G401.6 (cell line): ENCODE results near the gene PIP4K2C.

Experiments used
- FAIRE-seq: peaks from 2 replicates; lab custom pipeline; 2012; peaks lifted over from hg19 to GRCh38; lab: Jason Lieb, UNC

Gene PIP4K2C

DNA sequence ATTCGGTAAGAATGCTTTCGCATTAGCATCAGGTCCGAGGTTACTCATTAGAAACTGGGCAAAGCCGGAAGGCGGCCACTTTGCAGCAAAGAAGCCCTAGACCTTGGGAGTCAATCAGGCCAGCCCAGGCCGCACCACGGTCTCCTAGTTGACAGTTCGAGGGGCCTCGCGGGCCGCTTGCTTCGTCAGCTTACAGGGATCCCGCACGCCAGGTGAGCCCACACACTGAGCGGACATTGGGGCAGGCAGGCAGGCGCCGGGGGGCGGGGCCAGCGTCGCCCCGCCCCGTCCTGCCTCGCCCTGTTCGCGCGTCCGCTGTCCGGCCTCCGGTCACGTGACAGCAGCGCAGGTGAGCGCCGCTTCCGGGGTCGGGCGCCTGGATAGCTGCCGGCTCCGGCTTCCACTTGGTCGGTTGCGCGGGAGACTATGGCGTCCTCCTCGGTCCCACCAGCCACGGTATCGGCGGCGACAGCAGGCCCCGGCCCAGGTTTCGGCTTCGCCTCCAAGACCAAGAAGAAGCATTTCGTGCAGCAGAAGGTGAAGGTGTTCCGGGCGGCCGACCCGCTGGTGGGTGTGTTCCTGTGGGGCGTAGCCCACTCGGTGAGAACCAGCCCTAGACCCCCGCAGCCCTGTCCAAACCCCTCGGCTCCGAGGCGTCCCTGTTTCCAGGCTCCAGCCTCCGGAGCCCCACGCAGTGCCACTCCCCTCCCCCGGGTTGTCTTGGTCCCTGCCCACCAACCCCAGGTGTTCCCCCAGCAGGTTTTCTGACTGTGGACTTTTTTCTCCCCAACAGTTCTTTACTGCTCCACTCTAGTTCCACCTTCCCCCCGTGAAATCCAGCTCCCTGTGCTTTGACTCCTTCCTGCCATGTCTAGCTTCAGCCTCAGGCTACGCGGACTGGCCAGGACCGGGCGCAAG lies at the start of gene PIP4K2C:
Gene PIP4K2C, plus strand, starts transcription at position 329 of the 918 bp plus-strand sequence. Its CDS starts 98 bp downstream, at position 427.
- FAIRE-seq: no peak

DNA sequence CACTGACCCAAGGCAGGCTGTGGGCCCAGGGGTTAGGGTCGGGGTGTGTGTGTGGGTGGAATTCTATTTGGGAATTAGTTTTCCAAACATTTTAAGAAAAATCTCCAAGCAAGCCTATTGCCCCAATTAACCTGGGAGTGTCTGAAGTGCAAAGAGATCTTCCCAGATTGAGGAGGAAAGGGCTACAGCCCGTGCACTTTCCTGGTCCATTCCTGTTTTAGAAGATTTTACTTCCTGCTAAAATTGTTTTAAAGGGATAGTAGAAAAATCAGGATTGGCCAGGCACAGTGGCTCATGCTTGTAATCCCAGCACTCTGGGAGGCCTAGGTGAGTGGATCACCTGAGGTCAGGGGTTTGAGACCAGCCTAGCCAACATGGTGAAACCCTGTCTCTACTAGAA lies 49.3 kb upstream of the PIP4K2C start:
- no peak for FAIRE-seq

DNA sequence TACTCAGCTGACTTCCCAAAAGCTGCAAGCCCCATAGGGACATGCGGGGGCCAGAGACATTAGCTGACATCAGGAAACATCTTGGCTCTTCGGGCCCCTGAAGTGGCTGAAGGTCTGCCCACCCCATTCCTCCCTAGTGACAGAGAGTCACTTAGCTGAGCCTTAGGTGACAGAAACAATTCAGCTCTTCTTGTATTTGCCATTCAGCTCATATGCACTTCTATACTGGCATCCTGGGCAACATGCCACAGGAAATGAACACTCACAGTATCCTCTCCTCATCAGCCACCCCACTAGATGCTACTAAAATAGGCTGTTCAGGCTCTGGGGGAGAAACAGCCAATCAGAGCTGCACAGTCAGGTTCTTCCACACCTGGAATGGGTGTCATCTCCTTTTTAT lies 47.4 kb upstream of the PIP4K2C start:
- no peak for FAIRE-seq

DNA sequence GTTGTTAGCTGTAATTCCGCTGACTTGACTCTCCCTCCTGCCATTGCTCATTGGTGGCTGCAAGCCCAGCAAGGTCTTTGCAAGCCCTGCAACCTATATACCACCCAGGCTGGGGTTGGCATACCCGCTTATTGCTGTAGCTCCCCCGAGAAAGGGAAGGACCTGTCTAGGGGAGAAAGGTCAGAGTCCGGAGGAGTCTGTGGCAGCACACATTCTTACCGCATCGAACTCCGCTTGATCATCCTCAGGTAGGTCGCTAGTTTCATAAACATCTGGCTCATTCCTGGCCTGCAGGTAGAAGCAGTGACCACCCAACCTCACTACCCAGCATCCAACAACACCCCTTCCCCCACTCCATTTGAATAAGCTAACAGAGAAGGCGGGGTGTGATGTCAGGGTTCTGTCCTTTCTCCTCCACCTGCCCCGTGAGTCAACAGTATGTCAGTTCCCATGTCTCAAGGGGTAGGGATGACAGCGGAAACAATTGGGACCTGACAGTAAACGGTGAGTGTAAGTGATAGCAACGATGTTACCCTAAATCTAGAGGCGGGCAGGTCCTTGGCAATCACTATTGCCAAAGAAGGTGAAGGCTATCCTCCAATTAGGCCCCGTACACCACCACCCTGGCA lies 45.1 kb upstream of the PIP4K2C start:
- FAIRE-seq: no peak

DNA sequence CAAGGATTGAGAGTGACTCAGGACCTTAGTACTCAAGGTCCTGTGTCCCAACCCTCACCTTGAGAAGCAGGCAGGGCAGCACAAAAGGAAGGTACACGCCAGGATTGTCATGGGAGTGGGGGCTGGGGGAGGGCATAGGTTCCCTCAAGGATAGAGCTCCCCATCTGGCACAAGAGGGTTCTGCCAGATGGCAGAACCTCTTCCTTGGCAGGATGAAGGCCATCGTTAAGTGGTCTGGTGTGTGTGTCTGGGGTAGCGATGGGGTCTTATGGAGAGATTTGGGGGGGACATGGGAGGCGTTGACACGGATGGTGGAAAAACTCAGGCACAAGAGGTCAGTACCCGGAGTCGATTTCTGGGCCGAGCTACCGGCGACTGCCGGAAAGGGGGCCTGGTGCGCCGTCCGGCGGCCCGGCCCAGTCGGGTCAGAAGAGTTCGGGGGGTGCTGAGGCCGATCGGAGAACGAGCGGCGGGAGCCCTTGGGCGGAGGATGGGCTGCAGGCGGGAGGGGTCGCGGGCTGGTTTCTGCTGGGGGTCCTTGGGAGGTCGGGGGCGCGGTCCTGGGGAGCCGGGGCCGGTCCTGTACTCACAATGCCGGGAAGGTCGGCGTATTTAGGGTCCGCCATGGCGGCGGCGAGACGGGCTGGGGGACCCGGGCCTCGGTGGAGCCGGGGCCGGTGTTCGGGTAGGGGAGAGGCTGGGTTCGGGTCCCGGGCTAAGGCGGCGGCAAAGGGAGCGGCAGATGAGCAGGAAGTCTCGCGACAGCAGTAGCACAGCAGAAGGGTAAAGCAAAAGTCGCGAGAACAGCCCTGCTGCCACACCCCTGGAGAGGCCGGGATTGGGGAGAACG lies 44.3 kb upstream of the PIP4K2C start, which contains the start of gene DCTN2:
Gene DCTN2, minus strand, starts transcription at position 755 of the 850 bp plus-strand sequence. Its CDS starts 129 bp downstream, at position 626.
- FAIRE-seq: no peak

DNA sequence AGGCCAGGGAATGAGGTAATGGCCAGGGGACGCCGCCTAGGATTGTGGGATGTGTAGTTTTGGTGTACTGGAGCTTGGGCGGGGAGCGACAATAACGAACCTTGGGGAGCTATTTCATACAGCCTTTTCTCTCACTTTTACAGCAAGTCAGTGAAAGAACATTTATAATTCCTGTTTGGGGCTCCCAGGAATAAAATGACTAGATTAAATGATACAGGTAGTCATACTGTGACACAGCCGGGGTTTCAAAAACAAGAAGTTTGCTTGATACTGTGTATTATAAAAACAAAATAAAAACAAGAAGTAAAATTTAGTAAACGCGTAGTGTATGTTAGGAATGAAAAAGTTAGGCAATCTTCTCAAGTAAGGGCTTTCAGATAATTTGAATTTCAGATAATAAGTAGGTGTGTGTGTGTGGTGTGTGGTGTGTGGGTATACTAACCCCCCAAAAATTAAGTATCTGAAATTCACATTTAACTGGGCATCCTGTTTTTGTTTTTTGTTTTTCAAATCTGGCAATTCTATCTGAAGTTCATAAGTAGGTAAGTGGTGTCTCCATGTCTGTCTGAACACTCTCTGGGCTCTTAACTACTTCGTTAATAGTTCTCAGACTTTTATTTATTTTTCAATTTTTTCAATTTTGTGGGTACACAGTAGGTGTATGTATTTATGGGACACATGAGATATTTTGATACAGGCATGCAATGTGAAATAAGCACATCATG lies 43.5 kb upstream of the PIP4K2C start:
- peak; percentile 96 for FAIRE-seq

DNA sequence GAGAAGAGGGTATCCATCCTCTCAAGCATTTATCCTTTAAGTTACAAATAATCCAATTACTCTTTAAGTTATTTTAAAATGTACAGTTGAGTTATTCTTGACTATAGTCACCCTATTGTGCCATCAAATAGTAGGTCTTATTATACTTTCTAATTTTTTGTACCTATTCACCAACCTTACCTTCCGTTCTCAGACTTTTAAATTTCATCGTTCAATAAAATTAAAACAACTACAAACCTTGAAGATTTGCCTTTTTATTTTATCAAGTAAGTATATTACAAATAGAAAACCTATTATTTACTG lies 43.0 kb upstream of the PIP4K2C start:
- no peak for FAIRE-seq

DNA sequence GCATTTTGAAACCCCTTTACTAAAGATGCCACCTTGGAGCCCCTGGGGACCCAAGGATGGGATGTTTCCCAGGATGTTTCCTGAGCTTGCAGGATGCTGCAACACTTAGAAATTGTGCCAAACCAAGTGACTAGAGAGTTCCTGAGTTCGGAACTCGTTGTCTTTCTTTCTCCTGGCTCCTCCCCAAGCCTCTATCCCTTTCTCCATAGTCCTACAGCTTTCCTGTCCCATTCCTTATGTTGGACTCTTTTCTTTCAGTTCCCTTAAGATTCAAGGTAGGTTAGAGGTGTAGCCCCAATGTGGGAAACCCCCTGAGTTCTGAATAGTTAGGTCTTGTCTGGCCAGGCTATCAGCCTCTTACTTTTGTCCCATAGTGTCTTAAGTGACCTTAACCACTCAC lies 42.5 kb upstream of the PIP4K2C start:
- no peak for FAIRE-seq

DNA sequence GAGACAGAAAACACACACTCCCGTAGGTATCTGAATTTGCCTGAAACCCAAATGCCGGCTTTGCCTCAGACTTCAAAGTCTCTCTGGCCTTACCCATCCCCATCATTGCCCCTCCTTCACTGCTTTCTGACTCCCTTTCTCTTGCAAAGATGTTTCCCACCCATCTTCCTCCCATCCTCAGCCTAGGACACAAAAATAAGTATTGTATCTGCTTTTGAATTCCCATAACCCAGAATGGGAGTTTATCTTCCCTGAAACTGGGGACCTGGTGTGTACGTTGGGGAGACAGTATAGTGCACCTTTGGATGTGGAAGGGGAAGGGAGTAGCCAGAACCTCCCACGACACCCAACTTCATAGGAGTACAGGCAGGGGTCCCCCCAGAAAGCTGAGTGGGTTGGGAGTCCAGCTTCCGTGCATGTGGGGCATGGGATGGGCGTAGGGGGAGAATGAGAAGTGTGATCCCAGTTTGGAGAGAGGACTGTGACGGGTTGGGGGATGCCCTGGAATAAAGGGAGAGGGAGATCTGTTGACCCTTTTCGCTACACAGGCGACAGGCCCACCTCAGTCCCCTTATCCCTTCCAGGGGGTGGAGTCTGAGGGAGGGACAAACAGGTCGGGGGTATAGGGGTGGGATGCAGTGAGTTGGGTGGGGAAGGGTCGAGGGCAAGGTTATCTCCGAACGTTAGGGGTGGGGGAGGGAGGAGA lies 41.6 kb upstream of the PIP4K2C start:
- FAIRE-seq: no peak

DNA sequence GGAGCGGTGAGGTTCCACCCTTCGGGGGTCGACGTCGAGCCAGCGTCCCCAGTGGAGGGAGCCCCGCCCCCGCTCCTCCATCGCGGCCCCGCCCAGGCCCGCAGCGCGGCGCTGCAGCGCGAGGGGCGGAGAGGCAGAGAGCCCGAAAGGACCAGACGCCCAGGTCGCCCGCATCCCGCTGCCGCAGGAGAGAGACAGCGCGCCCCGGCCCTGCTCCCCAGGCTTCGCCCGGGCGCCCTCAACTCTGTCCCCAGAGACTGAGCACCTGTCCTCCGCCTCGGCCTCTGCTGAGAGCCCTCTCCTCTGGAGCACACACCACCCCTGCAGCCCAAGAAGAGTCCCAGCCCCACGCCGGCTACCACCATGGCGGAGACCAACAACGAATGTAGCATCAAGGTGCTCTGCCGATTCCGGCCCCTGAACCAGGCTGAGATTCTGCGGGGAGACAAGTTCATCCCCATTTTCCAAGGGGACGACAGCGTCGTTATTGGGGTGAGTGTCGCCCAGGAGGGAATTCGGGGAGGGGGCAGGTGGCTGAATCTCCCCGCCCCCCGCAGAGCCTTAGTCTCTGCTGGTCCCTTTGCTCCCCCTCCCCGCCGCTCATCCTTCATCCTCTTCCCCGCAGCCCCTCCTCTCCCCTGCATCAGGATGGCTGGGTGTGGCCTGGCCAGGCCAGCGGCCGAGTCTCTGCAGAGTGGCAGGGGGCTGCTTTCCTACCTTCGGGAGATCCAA lies 40.9 kb upstream of the PIP4K2C start, which contains the start of gene KIF5A:
Gene KIF5A, plus strand, starts transcription at position 136 of the 732 bp plus-strand sequence. Its CDS starts 228 bp downstream, at position 364.
- FAIRE-seq: no peak

DNA sequence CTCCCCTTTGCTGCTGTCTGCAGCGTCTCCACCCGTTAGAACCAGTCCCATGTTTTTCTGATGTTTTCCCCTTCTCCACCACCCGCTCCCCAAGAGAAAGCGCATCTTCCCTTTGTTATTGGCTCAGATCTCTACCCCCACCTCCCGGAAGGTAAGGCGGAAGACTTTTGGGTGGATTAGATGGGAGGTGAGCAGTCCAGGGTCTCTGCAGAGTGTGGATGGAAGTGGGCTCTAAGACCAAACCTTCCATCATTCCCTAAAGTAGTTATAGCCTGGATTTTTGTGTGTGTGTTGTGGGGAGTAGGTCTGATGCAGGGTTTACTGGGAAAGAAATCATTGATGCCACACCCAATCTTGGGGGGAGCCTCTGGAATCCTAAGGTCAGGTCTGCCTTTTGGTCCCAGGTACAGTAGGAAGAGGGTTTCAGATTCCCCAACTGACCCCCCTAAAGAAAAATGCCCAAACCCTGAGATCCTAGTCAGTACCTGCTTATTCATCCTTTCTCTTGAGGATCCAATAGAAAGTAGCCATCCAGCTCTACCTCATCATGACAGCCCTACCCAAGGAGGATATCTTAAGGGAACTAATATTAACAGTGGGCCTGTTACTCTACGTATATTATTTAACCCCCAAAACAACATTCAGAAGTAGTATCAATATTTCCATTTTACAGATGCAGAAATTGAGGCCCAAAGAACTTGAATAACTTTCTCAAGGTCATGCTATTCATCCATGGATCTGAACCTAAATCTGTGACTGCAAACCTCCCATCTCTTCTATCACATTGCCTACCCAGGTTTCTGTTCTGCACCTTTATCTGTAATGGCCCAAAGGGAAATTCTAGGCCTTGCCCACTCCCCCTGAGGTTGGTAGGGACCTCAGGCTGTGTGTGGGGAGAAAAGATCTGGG lies 40.1 kb upstream of the PIP4K2C start:
- no peak for FAIRE-seq

DNA sequence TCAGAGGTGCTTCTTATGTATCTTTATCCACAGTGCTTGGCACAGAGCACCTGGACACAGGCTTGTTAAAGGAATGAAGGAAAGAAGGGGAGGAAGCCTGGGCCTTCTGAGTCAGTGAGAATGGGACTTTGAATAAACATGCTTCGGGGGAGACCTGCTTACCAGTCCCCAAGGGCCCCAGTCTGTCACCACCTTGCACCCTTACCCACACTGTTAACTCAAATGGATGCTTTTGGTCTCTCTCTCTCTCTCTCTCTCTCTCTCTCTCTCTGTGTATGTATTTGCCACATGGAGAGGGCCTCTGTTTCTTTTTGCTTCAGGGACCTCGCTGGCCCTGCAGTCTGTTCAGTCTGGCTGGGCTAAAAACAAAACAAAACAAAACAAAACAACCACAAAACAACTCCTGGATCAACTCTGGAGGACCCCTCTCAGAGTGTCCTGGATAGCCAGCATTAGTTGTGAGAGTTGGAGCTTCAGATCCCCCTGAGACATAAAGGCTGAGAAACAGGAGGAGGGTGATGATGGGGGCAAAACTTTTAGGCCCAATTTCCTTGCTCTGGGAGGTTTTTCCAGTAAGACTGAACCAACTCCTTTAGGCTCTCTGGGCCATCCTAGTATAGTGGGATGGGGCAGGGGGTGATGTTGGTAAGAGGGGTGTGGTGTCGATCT lies 39.2 kb upstream of the PIP4K2C start:
- no peak for FAIRE-seq

DNA sequence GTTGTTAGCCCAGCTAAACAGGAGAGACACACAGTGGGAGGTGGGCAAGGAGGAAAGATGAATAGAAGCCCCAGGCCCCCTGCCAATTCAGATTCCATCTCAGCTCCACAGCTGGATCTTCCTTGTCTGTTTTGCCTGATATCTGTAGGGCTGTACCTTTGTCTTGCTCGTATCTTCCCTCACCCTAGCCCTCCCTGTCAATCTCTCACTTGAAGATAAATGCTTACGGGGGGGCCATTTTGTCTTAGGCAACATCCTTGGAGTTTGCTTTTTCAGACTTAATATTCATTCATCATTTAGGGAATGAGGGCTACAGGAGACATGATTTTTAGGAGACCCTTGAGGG lies 38.7 kb upstream of the PIP4K2C start:
- no peak for FAIRE-seq

DNA sequence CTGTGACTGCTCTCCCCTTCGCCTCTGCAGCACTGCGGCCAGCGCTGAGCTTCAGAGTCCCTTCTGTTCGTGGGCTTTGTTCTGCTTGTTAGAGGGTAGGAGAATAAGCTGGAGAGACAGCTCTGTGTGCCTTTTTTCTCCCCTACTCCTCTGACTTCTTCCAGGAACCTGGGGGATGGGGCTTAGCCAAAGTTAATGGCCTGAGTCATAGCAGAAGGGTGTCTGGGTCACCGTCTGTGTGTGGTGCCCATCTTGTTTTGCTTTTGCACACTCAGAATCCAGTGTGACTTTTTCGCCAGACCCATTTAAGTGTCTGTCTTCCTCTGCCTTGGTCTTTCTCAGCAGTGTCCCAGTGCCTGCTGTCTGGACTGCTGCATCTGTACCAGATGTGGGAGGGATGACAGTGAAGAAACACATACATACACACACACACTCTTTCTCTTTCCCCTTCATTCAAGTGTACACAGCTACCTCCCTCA lies 38.1 kb upstream of the PIP4K2C start:
- no peak for FAIRE-seq

DNA sequence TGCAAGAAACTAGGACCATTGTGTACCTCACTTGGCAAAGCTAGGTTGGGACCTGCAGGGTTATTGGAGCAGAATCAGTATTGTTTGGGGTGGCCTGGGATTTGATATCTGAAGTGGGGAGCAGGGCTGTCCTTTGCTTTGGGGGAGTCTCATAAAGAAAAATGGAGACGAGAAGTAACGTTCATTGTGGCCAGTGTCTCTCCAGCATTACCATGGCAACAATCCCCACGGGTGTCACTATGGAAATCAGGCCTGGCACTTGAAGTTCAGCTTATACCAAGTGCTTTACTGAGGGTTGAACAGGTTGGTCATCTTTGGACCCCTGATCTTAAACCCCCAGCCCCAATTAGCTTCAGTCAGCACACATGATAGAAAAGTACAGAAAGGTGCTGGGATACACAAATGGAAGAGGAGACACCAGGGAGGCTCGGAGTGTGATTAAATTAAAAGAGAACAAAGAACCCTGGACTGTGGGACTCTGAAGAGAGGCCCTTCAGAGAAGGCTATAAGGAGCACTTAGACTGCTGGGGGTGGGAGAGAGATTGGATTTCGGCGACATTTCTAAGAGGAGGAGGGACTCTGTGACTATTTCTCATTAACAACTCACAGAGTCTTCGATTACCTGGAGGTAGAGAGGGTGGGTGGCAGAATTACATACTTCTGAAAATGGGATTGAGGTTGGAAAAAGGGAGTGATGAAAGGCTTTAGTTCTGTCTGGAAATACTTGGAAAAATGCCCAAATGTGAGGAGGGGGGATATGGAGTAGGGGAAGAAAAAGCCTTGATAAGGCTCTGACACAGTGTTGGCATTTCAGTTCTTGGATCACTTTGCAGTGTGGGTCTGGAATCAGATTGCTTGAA lies 37.4 kb upstream of the PIP4K2C start:
- no peak for FAIRE-seq

DNA sequence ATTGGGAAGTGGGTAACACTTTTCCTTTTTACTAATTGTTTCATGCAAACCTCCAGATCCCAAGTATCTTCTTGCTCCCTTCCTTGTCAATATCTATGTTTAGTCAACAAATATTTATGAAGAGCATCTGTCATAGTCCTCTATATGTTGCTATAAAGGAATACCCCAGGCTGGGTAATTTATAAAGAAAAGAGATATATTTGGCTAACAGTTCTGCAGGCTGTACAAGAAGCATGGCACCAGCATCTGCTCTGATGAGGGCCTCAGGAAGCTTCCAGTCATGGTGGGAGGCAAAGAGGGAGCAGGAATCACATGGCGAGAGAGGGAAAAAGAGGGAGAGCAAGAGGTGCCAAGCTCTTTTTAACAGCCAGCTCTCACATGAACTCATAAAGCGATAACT lies 36.5 kb upstream of the PIP4K2C start:
- FAIRE-seq: no peak

DNA sequence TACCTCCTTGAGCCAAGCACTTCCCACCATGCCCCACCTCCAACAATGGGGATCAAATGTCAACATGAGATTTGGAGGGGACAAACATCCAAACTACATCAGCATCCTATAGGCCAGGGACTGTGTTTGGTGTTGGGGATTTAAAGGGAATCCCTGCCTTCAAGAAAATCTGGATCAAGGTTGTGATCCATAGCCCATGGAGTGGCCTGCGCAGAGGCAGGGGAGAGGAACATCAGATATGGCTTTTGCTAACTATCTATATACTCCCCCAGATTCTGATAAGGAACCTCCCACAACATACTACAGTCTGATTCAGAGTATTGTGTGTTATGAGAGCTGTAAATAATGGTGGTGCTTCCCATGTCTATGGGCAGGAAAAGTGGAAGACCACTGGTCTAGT lies 36.1 kb upstream of the PIP4K2C start:
- no peak for FAIRE-seq

DNA sequence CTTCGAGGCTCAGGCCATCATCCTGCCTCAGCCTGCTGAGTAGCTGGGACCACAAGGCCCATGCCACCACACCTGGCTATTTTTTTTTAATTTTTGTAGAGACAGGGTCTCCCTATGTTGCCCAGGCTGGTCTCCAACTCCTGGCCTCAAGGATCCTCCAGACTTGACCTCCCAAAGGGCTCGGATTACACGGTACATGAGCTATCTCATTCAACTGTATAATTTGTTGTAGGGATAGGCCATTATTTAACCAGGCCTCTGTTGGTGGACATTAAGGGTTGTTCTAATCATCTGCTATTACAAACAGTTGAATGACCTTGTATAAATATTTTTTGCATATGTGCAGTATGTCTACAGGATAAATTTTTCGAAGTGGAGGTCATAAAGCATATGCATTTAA lies 32.1 kb upstream of the PIP4K2C start:
- FAIRE-seq: no peak
